Measurements from ENCODE around the gene LAMC1. TPM values are rescaled to one million over a fixed set of nuclear protein-coding genes. Genes with fewer than 3 reads are reported as not detected.
A peak's percentile ranks its signal among the peaks of the same experiment; 100 is the strongest.
"Not testable (repeated sequence)": the region's sequence is repeated elsewhere in the genome, so short reads cannot be mapped to it uniquely, and the experiment has no call there.

The LAMC1 gene
- total RNA-seq, 1 donor, result 564 TPM

GRCh38 chr1:183143576-183144315 lies 120.5 kb downstream of the LAMC1 start:
- no peak for DNase-seq (ENCODE audit: low read depth)
- no peak for TF ChIP-seq CTCF (IDR thresholded peaks at IDR 0.05; ENCODE audit: insufficient read depth, low read length)
- no peak overlapping the region for H3K4me3 ChIP-seq (ENCODE audit: low read depth, low read length)

DNA sequence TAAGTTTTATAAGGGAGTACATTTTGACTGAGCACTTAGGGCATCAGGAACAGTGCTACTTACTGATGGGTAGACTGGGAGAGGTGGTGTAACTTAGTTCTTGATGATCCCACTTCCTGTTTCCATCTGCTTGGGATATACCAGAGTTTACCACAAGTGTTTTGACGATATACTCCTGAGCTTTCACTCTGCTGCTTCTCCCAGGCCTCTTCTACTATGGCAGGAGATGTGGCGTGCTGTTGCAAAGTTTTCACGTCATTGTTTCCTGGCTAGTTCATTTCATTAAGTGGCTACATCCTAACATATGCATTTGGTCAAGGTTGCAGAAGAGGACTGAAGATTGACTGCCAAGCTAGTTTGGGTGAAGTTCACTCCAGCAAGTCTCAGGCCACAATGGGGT lies 121.5 kb downstream of the LAMC1 start:
- no peak for TF ChIP-seq CTCF (IDR thresholded peaks at IDR 0.05; ENCODE audit: insufficient read depth, low read length)
- no peak overlapping the region for H3K4me3 ChIP-seq (ENCODE audit: low read depth, low read length)
- DNase-seq (ENCODE audit: low read depth), result no peak

DNA sequence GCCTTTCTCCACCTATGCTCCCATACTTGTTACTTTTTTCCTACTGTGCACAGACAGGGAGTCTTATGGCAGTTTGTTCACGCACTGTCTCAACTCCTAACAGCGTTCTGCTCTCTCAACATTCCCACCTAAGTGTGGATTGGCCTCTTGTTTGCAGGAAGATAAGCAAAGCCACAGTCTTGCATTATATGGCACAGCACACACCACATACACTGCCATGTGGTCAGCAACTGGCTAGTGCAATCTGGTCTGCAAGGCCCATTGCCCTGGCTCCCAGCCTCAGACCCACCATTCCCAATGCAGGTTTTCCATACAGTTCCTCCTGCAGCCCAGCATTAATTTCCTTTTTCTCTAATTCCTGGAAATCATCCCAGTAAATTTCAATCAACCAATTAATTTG lies 124.5 kb downstream of the LAMC1 start:
- no peak for TF ChIP-seq CTCF (IDR thresholded peaks at IDR 0.05; ENCODE audit: insufficient read depth, low read length)
- DNase-seq (ENCODE audit: low read depth), result peak; percentile 63
- no peak overlapping the region for H3K4me3 ChIP-seq (ENCODE audit: low read depth, low read length)

- no peak overlapping the region for H3K4me3 ChIP-seq (ENCODE audit: low read depth, low read length)
- TF ChIP-seq CTCF (IDR thresholded peaks at IDR 0.05; ENCODE audit: insufficient read depth, low read length), result no peak
- peak; percentile 71 for DNase-seq (ENCODE audit: low read depth)
Measured at GRCh38 chr1:183148599-183148998, 125.4 kb downstream of the LAMC1 start.

- TF ChIP-seq CTCF (IDR thresholded peaks at IDR 0.05; ENCODE audit: insufficient read depth, low read length), result no peak
- peak; percentile 48 for DNase-seq (ENCODE audit: low read depth)
Measured at GRCh38 chr1:183149273-183149672, 126.1 kb downstream of the LAMC1 start.

DNA sequence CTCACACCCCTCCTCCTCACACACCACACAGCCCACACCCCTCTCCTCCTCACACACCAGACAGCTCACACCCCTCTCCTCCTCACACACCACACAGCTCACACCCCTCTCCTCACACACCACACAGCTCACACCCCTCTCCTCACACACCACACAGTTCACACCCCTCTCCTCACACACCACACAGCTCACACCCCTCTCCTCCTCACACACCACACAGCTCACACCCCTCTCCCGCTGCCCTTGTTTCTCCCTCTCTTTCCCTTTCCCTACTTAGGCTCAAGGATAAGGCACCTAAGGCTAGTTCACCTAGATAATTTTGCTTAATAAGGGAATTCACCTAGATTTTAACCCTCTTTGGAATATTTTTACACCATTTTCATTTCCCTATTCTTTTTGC lies 126.8 kb downstream of the LAMC1 start:
- H3K4me3 ChIP-seq (ENCODE audit: low read depth, low read length); DNase-seq (ENCODE audit: low read depth): not testable (repeated sequence)

More at GRCh38 chr1:183149273-183149672, 126.1 kb downstream of the LAMC1 start:
- H3K4me3 ChIP-seq (ENCODE audit: low read depth, low read length), result no peak overlapping the region

DNA sequence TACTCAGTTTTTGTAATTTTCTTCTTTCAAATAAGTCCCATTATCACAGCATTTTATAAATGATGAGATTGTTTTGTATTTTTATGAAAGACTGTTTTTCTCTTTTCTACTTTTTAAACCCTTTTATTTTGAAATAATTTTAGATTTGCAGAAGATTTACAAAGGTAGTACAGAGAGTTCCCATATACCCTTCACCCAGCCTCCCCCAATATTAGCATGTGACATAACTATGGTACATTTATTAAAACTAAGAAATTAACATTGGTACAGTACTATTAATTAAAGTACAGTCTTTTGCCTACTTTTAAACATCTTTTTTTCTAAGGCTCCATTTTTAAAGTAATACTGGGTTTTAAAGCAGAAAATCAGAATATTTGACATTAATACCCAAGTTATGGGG lies 127.2 kb downstream of the LAMC1 start:
- TF ChIP-seq CTCF (IDR thresholded peaks at IDR 0.05; ENCODE audit: insufficient read depth, low read length), result no peak
- no peak overlapping the region for H3K4me3 ChIP-seq (ENCODE audit: low read depth, low read length)
- no peak for DNase-seq (ENCODE audit: low read depth)
